ENCODE results near the gene PPIF. TPM values are rescaled to one million over a fixed set of nuclear protein-coding genes. Genes with fewer than 3 reads are reported as not detected.

PPIF gene
- total and polyA plus RNA-seq, 2 donors (not counting 3 experiments of a cell fraction or from before 2014, with no cell fraction given) = 50.7 to 51.2 TPM

DNA sequence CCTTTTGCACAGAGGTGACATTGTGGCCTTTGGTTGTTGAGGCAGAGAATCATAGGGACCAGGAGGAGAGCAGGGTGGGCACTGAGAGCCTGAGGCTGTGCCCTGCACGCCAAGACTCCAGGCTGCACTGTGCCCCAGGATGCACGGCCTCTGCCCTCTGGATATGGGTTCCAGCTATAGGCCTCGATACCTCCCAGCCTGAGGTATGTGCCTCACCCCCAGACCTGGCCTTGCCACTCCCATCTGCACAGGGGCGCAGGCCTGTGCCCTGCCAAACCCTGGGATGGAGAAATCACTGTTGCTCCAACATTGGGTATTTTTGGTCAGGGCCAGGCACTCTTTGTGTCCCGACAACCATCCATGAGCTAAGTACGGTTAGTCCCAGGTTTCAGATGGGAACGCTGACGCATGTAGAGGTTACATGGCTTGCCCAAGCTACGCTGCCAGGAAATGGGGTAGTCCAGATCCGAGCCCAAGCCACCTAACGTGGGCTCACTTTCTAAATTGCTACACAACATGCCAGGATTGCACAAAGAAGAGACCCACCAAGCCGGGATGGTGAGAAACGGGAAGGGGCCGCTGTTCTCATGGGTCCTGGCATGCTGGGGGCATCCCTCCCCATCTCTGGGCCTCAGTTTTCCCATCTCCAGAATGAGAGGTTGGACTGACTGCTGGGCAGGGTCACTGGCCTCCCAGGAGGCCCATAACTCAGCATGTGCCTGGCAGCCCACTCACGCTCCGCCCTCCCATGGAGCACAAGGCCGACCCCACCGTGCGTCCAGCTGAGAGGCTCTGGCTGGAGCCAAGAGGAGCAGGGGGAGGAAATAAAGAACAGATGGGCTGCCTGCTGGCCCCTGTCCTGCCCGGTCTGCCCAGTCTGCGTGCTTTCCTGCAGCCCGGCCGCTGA is 54.0 kb downstream of the PPIF start:
- no peak overlapping the region for H3K4me3 ChIP-seq (replicated peaks in 1 of 3; ENCODE audit: insufficient read depth in 1 of 3, low read depth in 1 of 3, low read length in 3 of 3)
- intact Hi-C loops (cut with micrococcal nuclease) = loop anchor here (5.0 kb wide), 1 partner anchor 54 kb away; the partner anchor contains the start of gene PPIF
- dilution Hi-C loops (cut with MboI; ENCODE audit: extremely low pct_ligation_motif_present, low sequenced_read_pairs) = no loop called here
- no peaks in the 10 kb centered on the region for H3K27me3 ChIP-seq (ENCODE audit: control insufficient read depth in 2 of 2, insufficient read depth in 2 of 2, low read length in 2 of 2)
- ChIA-PET POLR2A (no interaction called here), CTCF (interaction anchor here (0.7 to 3.2 kb wide), 9 partner anchors 8 to 67 kb away, joined by 3 to 19 read pairs (median 4); no protein-coding TSS in a partner anchor)
- TF ChIP-seq POLR2A (IDR thresholded peaks at IDR 0.05; ENCODE audit: low read depth, low read length) (no peak), MYC (IDR thresholded peaks at IDR 0.05; ENCODE audit: low read depth, low read length) (no peak), FOS (IDR thresholded peaks at IDR 0.05; ENCODE audit: borderline replicate concordance, insufficient read depth, low read length) (no peak), JUN (IDR thresholded peaks at IDR 0.05; ENCODE audit: borderline replicate concordance, insufficient read depth, insufficient read length, low read depth) (no peak), GATA2 (IDR thresholded peaks at IDR 0.05; ENCODE audit: insufficient read depth, insufficient read length, low read depth, low read length) (no peak), POLR2AphosphoS5 (IDR thresholded peaks at IDR 0.05; ENCODE audit: insufficient read depth, low read depth, low read length) (no peak), EZH2 (IDR thresholded peaks at IDR 0.05; ENCODE audit: borderline replicate concordance, low read depth, low read length, severe bottlenecking) (no peak)
- TF ChIP-seq, protein P1, sequence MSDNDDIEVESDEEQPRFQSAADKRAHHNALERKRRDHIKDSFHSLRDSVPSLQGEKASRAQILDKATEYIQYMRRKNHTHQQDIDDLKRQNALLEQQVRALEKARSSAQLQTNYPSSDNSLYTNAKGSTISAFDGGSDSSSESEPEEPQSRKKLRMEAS (IDR thresholded peaks at IDR 0.05; ENCODE audit: insufficient read depth, insufficient read length) = no peak
- TF ChIP-seq, protein P2, sequence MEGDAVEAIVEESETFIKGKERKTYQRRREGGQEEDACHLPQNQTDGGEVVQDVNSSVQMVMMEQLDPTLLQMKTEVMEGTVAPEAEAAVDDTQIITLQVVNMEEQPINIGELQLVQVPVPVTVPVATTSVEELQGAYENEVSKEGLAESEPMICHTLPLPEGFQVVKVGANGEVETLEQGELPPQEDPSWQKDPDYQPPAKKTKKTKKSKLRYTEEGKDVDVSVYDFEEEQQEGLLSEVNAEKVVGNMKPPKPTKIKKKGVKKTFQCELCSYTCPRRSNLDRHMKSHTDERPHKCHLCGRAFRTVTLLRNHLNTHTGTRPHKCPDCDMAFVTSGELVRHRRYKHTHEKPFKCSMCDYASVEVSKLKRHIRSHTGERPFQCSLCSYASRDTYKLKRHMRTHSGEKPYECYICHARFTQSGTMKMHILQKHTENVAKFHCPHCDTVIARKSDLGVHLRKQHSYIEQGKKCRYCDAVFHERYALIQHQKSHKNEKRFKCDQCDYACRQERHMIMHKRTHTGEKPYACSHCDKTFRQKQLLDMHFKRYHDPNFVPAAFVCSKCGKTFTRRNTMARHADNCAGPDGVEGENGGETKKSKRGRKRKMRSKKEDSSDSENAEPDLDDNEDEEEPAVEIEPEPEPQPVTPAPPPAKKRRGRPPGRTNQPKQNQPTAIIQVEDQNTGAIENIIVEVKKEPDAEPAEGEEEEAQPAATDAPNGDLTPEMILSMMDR (IDR thresholded peaks at IDR 0.05; ENCODE audit: extremely low read depth in 1 of 2, insufficient read depth in 1 of 2, low read depth in 1 of 2, low read length in 2 of 2) = no peak
- no peak overlapping the region for H3K4me2 ChIP-seq (ENCODE audit: insufficient read depth, low read length)
- H4K20me1 ChIP-seq (replicated peaks; ENCODE audit: control insufficient read depth, extremely low read depth, insufficient read depth, low read length) = no peaks in the 10 kb centered on the region
- no peaks in the 10 kb centered on the region for H3K9me1 ChIP-seq (replicated peaks; ENCODE audit: control insufficient read depth, extremely low read depth, insufficient read depth, low read length)
- H3K36me3 ChIP-seq (ENCODE audit: control insufficient read depth in 2 of 2, extremely low read depth in 1 of 2, insufficient read depth in 2 of 2, low read length in 2 of 2) = no peaks in the 10 kb centered on the region
- DNase-seq (ENCODE audit: low read depth, low spot score) (no peak), FAIRE-seq (no peak)
- BruUV-seq (replicated peaks) = no TSS peak
- no peak overlapping the region for H3K27ac ChIP-seq (ENCODE audit: insufficient read depth, low read depth, low read length)
- no peaks in the 10 kb centered on the region for H3K79me2 ChIP-seq (ENCODE audit: control insufficient read depth, insufficient read depth, low read length)
- no peak overlapping the region for H3K9ac ChIP-seq (replicated peaks; ENCODE audit: extremely low read depth, insufficient read depth, low read length)
- H3K9me3 ChIP-seq (replicated peaks; ENCODE audit: control insufficient read depth, insufficient read depth, low read length) = no peaks in the 10 kb centered on the region
- H2AFZ ChIP-seq (ENCODE audit: low read depth, low read length) = no peak overlapping the region
- H3K4me1 ChIP-seq (ENCODE audit: control insufficient read depth, extremely low read depth, insufficient read depth, low read length) = peaks cover 26% of the 10 kb centered on the region
